Choroid plexus epithelial cell (primary cell): ENCODE data around the gene HOXD13.

Source experiments
- DNase-seq: peaks from one replicate; pipeline ENCODE4 v3.0.0-alpha.2; 2010; ENCODE audit warnings: low read depth
- H3K4me3 ChIP-seq: 2 replicates; pipeline ENCODE4 v1.5.1; 2011; ENCODE audit warnings: low read depth, mild to moderate bottlenecking, control low read depth, low read length, moderate library complexity
- TF ChIP-seq, protein P1 (sequence below): conservative IDR thresholded peaks from 2 replicates; pipeline ENCODE4 v1.5.1; 2011; ENCODE audit warnings: low read depth, mild to moderate bottlenecking, control low read depth, inconsistent platforms, low read length, moderate library complexity

The HOXD13 gene

GRCh38 chr2:176134035-176134434 is 41.5 kb downstream of the HOXD13 start:
- TF ChIP-seq, protein P1, sequence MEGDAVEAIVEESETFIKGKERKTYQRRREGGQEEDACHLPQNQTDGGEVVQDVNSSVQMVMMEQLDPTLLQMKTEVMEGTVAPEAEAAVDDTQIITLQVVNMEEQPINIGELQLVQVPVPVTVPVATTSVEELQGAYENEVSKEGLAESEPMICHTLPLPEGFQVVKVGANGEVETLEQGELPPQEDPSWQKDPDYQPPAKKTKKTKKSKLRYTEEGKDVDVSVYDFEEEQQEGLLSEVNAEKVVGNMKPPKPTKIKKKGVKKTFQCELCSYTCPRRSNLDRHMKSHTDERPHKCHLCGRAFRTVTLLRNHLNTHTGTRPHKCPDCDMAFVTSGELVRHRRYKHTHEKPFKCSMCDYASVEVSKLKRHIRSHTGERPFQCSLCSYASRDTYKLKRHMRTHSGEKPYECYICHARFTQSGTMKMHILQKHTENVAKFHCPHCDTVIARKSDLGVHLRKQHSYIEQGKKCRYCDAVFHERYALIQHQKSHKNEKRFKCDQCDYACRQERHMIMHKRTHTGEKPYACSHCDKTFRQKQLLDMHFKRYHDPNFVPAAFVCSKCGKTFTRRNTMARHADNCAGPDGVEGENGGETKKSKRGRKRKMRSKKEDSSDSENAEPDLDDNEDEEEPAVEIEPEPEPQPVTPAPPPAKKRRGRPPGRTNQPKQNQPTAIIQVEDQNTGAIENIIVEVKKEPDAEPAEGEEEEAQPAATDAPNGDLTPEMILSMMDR, result no peak
- no peak for DNase-seq

DNA sequence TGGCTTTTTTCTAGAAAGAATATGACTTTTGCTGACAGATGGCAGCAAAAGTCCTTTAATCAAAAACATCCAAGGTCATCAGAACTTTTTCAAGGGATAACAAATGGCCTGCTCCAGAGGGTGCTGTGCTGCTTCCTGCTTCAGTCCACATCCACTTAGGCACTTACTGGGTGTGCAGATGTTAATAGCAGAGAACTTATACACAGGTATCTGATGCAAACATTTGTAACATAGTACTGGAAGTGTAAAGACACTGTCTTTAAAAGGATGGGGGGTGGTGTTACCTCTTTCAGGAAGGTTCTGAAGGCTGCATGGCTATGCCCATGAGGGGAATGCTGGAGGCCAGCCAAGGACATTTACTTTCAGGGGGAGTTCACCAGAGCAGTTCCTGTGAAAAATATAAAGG is 42.5 kb downstream of the HOXD13 start:
- TF ChIP-seq, protein P1, result no peak
- H3K4me3 ChIP-seq, result no peak overlapping the region
- DNase-seq, result peak; percentile 19

More at GRCh38 chr2:176134035-176134434, 41.5 kb downstream of the HOXD13 start:
- H3K4me3 ChIP-seq, result no peak overlapping the region

DNA sequence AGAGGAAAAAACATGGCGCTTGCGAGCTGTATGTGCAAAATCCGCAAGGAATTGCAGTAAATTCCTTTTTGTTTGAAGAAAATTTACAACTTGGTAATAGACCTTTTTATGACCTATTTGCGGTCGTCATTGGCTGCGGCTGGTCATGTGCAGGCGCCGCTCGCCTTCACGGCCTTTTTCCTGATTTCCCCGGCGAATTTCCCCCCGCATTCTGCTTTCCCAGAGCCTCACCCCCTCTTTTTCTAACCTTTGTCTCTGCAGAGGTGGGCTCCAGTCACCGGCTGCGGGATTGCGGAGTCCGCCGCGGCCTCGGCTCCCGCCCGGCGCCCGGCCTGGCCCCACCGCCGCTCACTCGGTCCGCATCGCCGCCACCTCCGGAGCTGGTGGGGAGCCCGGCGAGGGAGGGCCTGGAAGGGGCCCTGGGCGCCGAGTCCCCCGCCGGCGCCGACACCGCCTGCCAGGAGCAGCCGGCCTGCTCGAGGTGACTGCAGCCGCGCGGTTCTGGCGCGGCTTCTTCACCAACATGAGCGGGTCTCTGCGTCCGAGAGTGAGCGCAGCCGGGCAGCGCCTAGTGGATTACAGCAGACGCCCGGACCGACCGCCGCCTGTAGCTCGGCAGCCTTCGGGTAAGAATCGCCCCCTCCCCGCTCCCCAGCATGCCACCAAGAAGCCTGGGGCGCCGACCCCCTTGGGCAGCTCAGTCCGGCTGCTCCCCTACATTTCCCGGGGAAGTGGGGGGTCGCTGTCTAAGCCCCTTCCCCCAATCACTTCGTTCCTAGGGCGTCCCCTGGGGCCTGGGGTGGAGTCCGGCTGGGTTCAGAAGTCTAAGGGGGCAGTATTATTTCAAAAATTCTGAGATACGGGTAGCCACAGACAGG is 44.1 kb downstream of the HOXD13 start:
- TF ChIP-seq, protein P1, result no peak
- no peak for DNase-seq
- no peak overlapping the region for H3K4me3 ChIP-seq

- TF ChIP-seq, protein P1, result no peak
- H3K4me3 ChIP-seq, result no peak overlapping the region
- no peak for DNase-seq
Measured at GRCh38 chr2:176137252-176137580, 44.7 kb downstream of the HOXD13 start.

DNA sequence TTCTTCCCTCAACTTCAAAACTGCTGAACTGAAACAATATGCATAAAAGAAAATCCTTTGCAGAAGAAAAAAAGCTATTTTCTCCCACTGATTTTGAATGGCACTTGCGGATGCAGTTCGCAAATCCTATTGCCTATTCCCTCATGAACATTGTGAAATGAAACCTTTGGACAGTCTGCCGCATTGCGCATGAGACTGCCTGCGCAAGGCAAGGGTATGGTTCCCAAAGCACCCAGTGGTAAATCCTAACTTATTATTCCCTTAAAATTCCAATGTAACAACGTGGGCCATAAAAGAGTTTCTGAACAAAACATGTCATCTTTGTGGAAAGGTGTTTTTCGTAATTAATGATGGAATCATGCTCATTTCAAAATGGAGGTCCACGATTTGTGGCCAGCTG is 45.4 kb downstream of the HOXD13 start:
- DNase-seq, result no peak
- TF ChIP-seq, protein P1, result no peak
- no peak overlapping the region for H3K4me3 ChIP-seq

DNA sequence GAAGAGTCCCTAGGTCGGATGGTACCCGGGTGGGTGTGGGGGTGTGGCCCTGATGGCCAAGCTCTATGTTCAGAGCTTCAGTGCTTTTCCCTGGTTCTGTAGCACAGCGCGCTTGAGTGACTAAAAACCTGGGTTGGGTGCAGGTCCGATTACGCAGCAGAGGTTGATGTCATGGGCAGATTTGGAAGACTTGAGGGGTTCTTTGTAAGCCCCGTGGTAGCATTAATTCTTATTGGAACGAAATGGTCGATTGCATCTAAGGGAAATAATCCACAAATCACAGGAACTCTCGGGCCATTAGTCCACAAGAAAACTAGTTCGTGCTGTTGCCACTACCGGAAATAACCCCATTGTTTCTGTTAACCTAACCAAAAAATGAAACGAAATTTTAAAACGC is 46.0 kb downstream of the HOXD13 start:
- no peak for DNase-seq
- H3K4me3 ChIP-seq, result no peak overlapping the region
- TF ChIP-seq, protein P1, result no peak

DNA sequence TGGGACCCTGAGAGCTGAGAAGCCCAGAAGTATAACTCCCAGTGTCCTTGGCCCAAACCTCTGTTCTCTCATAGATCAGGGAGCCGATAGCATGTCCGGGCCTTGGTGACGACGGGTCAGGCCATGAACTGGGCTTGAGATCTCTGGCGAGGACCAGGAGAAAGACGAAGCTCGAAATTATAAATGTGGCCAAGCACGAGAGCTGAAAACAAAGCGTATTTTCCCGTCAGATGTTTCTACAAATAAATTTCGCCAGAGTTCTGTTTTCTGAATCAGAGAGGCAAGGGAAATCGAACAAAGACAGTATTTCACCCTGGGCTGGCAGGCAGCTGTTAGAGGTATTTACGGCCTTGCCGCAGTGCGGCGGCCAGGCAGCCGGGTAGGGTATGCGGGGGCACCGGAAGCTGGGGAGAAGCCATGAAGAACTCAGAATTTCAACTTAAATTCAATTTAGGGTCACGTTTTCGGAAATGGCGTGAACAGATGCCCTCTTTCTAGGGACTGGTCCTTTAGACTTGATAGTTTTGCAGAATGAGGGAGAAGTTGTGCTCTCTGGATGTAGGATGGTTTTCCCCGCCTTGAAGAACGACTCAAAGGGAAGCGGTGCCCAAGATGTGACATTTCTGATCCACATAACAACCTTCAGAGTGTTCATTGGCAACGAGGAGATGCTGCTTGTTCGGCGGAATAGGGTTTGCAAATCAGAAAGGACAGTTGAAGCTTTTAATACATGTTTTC is 46.6 kb downstream of the HOXD13 start:
- TF ChIP-seq, protein P1, result no peak
- DNase-seq, result no peak
- H3K4me3 ChIP-seq, result no peak overlapping the region
